CD4-positive, alpha-beta memory T cell (primary cell): ENCODE measurements around the gene TSEN54. TPM values are rescaled to one million over a fixed set of nuclear protein-coding genes. Genes with fewer than 3 reads are reported as not detected.

Experiments
- CTCF ChIA-PET: fragments of 350-600 bp; sonication (Branson Sonifier 250); formaldehyde crosslinking; loops from one replicate; lab custom pipeline; 2021; ENCODE audit warnings: inconsistent platforms; ENCODE audit not compliant: partially characterized antibody; lab: Charles Lee
- POLR2A ChIA-PET: fragments of 350-600 bp; sonication (Branson Sonifier 250); formaldehyde crosslinking; loops from one replicate; lab custom pipeline; 2021; ENCODE audit not compliant: partially characterized antibody; lab: Charles Lee
- DNase-seq, 5 donors: peaks; one replicate each; pipeline versions ENCODE4 v3.0.0 to v3.0.0-alpha.2; 2020 to 2022; ENCODE audit warnings: mixed read lengths in 1 of 5
- H3K27ac ChIP-seq: one replicate; pipeline ENCODE4 v1.7.0; 2013; ENCODE audit warnings: low read depth, low read length
- H3K27me3 ChIP-seq: 2 replicates; pipeline ENCODE4 v1.7.0; 2013; ENCODE audit warnings: mild to moderate bottlenecking, low read length, moderate library complexity; ENCODE audit not compliant: insufficient read depth
- H3K36me3 ChIP-seq: 2 replicates; pipeline ENCODE4 v1.7.0; 2013; ENCODE audit warnings: mild to moderate bottlenecking, low read length, moderate library complexity; ENCODE audit not compliant: insufficient read depth
- H3K4me1 ChIP-seq: 2 replicates; pipeline ENCODE4 v1.7.0; 2013; ENCODE audit warnings: mild to moderate bottlenecking, low read length, moderate library complexity; ENCODE audit not compliant: insufficient read depth
- H3K4me3 ChIP-seq, 2 donors: one replicate each; pipeline ENCODE4 v1.7.0; 2013; ENCODE audit warnings: low read length in 2 of 2, mild to moderate bottlenecking in 1 of 2
- H3K9me3 ChIP-seq, 2 donors: one replicate each; pipeline ENCODE4 v1.7.0; 2013; ENCODE audit warnings: low read length in 2 of 2, control low read depth in 1 of 2; ENCODE audit not compliant: control insufficient read depth in 1 of 2
- H3K27ac Mint-ChIP-seq, 7 donors: one replicate each; pipeline ENCODE4 v1.8.0; 2020 to 2021; ENCODE audit warnings: mixed read lengths in 7 of 7, mild to moderate bottlenecking in 6 of 7, inconsistent platforms in 3 of 7, moderate library complexity in 3 of 7
- H3K27me3 Mint-ChIP-seq, 2 donors: one replicate each; pipeline ENCODE4 v1.8.0; 2020 to 2021; ENCODE audit warnings: mixed read lengths in 2 of 2
- H3K36me3 Mint-ChIP-seq, 2 donors: one replicate each; pipeline ENCODE4 v1.8.0; 2020 to 2021; ENCODE audit warnings: mixed read lengths in 2 of 2, inconsistent platforms in 1 of 2, mild to moderate bottlenecking in 1 of 2
- H3K4me1 Mint-ChIP-seq, 4 donors: one replicate each; pipeline ENCODE4 v1.8.0; 2020 to 2021; ENCODE audit warnings: mixed read lengths in 4 of 4, mild to moderate bottlenecking in 1 of 4
- H3K4me3 Mint-ChIP-seq, 8 donors: one replicate each; pipeline ENCODE4 v1.8.0; 2020 to 2021; ENCODE audit warnings: mixed read lengths in 8 of 8, mild to moderate bottlenecking in 7 of 8, moderate library complexity in 6 of 8, inconsistent platforms in 3 of 8
- H3K9me3 Mint-ChIP-seq, 8 donors: one replicate each; pipeline ENCODE4 v1.8.0; 2020 to 2021; ENCODE audit warnings: mixed read lengths in 8 of 8, mild to moderate bottlenecking in 5 of 8, inconsistent platforms in 3 of 8, moderate library complexity in 1 of 8
- intact Hi-C: fragments of 100-400 bp; cut with micrococcal nuclease; formaldehyde crosslinking; loops from one replicate; pipeline ENCODE4 v1.15.1; 2023
- polyA plus RNA-seq, 2 donors: library from polyadenylated mRNA; unstranded; fragments of 300-500 nt; fragmentation: Illumina TruSeq; gene quantifications; one replicate each; pipeline ENCODE4 v1.2.3, GENCODE V29; 2021
- total RNA-seq, 2 experiments: library from RNA; stranded (reverse); gene quantifications; one replicate each; pipeline ENCODE4 v1.2.3, GENCODE V29; 2021

TSEN54 gene
- total and polyA plus RNA-seq, 4 experiments from 2014 or later, result 45.7 to 110 (median 64.8) TPM

- ChIA-PET POLR2A (interaction anchor here (0.8 to 3.8 kb wide), 9 partner anchors 8 to 235 kb away, joined by 3 to 72 read pairs (median 9); partner anchors contain the start of genes GRB2, SLC25A19, TMEM94 and TSEN54), CTCF (interaction anchor here (0.6 to 3.1 kb wide), 10 partner anchors 8 to 554 kb away, joined by 3 to 24 read pairs (median 4); partner anchors contain the start of gene TSEN54)
- H3K4me3 Mint-ChIP-seq, result peak overlapping the region; percentile 71 to 83 (median 76)
- peak overlapping the region in 1 of 2 donors; percentile 74 for H3K4me3 ChIP-seq
- peaks cover 11 to 23% (median 13%) of the 10 kb centered on the region in 4 donors for H3K4me1 Mint-ChIP-seq
- H3K9me3 ChIP-seq, result no peaks in the 10 kb centered on the region
- peak overlapping the region; percentile 26 to 75 (median 65) for H3K27ac Mint-ChIP-seq
- no peaks in the 10 kb centered on the region for H3K9me3 Mint-ChIP-seq
- H3K27me3 Mint-ChIP-seq, result no peaks in the 10 kb centered on the region
- no peak for DNase-seq
- H3K27me3 ChIP-seq, result no peaks in the 10 kb centered on the region
- peaks cover 11 to 20% of the 10 kb centered on the region in 2 donors for H3K36me3 Mint-ChIP-seq
- peaks cover 24% of the 10 kb centered on the region for H3K4me1 ChIP-seq
- H3K27ac ChIP-seq, result peak overlapping the region; percentile 56
- intact Hi-C loops, result loop anchor here (2.0 kb wide), 1 partner anchor 64 kb away; no protein-coding TSS in a partner anchor
- peaks cover 22% of the 10 kb centered on the region for H3K36me3 ChIP-seq
Observed at GRCh38 chr17:75524269-75524969, 8.1 kb downstream of the TSEN54 start.

- Histone ChIP-seq H3K4me3 (peak within 1 kb of the TSS; percentile 36 to 74), H3K36me3 (peaks cover 18% of the 10 kb centered on the region), H3K4me1 (peaks cover 24% of the 10 kb centered on the region), H3K9me3 (no peaks in the 10 kb centered on the region), H3K27ac (peak within 1 kb of the TSS; percentile 56), H3K27me3 (no peaks in the 10 kb centered on the region)
- Mint-ChIP-seq H3K4me3 (peak within 1 kb of the TSS; percentile 82 to 87 (median 84)), H3K9me3 (no peaks in the 10 kb centered on the region), H3K27me3 (no peaks in the 10 kb centered on the region), H3K36me3 (peaks cover 6 to 19% of the 10 kb centered on the region in 2 donors), H3K4me1 (peaks cover 8 to 17% (median 12%) of the 10 kb centered on the region in 4 donors), H3K27ac (peak within 1 kb of the TSS; percentile 52 to 75 (median 67))
- DNase-seq, result peak; percentile 84 to 91 (median 90)
- intact Hi-C loops, result loop anchor here (1.0 to 2.0 kb wide), 5 partner anchors 9 to 120 kb away; partner anchors contain the start of genes GRB2 and TSEN54
- CTCF ChIA-PET, result interaction anchor here (0.6 to 3.1 kb wide), 11 partner anchors 9 to 555 kb away, joined by 3 to 24 read pairs (median 4); partner anchors contain the start of gene TSEN54
- POLR2A ChIA-PET, result interaction anchor here (0.7 to 3.8 kb wide), 15 partner anchors 8 to 259 kb away, joined by 3 to 72 read pairs (median 5); partner anchors contain the start of genes GRB2, SLC25A19, TMEM94 and TSEN54
Observed at GRCh38 chr17:75524970-75525805, 8.9 kb downstream of the TSEN54 start, which contains the start of gene LLGL2. Gene LLGL2, plus strand, starts transcription at chr17:75525697. Its CDS starts 17,730 bp downstream, at chr17:75543427.

DNA sequence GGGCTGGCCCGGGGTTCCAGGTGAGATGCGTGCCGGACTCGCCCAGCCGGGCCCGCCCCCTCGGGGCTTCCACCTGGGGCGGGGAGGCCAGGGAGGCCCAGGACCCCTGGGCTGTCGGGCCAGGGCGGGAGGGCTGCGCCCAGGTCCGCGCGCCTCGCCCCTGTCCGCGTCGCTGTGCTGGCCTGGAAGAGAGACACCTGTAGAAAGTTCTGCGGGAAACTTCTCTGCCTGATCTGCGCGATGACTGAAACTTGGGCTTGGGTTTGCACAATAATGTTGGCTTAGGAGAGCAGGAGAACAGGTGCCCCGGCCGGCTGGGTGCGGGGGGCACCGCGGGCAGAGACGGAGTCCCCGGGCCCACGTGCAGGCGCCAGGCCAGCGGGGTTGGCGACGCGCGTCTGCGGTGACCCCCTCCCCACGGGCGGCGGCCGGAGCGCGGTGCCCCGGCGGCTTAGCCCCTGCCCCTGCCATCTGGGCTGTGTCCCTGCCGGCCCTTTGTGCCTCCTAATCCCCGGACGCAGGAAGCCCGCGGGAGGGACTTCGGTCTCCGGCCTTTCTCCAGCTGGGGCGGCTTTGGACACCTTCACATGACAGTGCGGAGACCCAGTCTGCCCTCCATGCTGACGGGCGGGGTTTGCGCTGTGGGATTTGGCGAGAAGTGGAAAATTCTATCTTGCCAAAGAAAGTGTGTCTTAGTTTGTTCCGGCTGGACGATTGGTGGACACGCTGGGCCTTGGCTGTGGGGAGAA lies 9.7 kb downstream of the TSEN54 start:
- H3K36me3 Mint-ChIP-seq, result peaks cover 6 to 18% of the 10 kb centered on the region in 2 donors
- Histone ChIP-seq H3K36me3 (peaks cover 17% of the 10 kb centered on the region), H3K27me3 (no peaks in the 10 kb centered on the region), H3K4me3 (peak overlapping the region; percentile 36 to 62), H3K27ac (peak overlapping the region; percentile 46), H3K4me1 (peaks cover 24% of the 10 kb centered on the region), H3K9me3 (no peaks in the 10 kb centered on the region)
- no peaks in the 10 kb centered on the region for H3K27me3 Mint-ChIP-seq
- DNase-seq, result peak in 1 of 5 donors; percentile 56
- CTCF ChIA-PET, result interaction anchor here (0.6 to 3.1 kb wide), 8 partner anchors 9 to 147 kb away, joined by 3 to 24 read pairs (median 4); partner anchors contain the start of gene TSEN54
- peak overlapping the region; percentile 82 to 87 (median 84) for H3K4me3 Mint-ChIP-seq
- peaks cover 8 to 17% (median 12%) of the 10 kb centered on the region in 4 donors for H3K4me1 Mint-ChIP-seq
- POLR2A ChIA-PET, result interaction anchor here (0.6 to 3.8 kb wide), 14 partner anchors 9 to 259 kb away, joined by 3 to 72 read pairs (median 8); partner anchors contain the start of genes GRB2, SLC25A19, TMEM94 and TSEN54
- H3K27ac Mint-ChIP-seq, result peak overlapping the region in 5 of 7 donors; percentile 47 to 74 (median 61)
- H3K9me3 Mint-ChIP-seq, result no peaks in the 10 kb centered on the region
- intact Hi-C loops, result loop anchor here (1.0 to 2.0 kb wide), 5 partner anchors 10 to 121 kb away; partner anchors contain the start of genes GRB2 and TSEN54

- Histone ChIP-seq H3K27me3 (no peaks in the 10 kb centered on the region), H3K4me3 (peak overlapping the region; percentile 36 to 62), H3K9me3 (no peaks in the 10 kb centered on the region), H3K36me3 (peaks cover 11% of the 10 kb centered on the region), H3K27ac (no peak overlapping the region), H3K4me1 (peaks cover 24% of the 10 kb centered on the region)
- CTCF ChIA-PET, result interaction anchor here (0.9 to 3.1 kb wide), 3 partner anchors 10 to 101 kb away, joined by 3 to 24 read pairs (median 3); partner anchors contain the start of gene TSEN54
- no peak for DNase-seq
- Mint-ChIP-seq H3K27me3 (no peaks in the 10 kb centered on the region), H3K4me1 (peaks cover 8 to 17% (median 12%) of the 10 kb centered on the region in 4 donors), H3K36me3 (peaks cover 6 to 15% of the 10 kb centered on the region in 2 donors), H3K9me3 (no peaks in the 10 kb centered on the region), H3K27ac (peak overlapping the region in 4 of 7 donors; percentile 47 to 74 (median 60)), H3K4me3 (peak overlapping the region; percentile 77 to 87 (median 82))
- intact Hi-C loops, result no loop called here
- POLR2A ChIA-PET, result interaction anchor here (0.5 to 3.8 kb wide), 6 partner anchors 8 to 899 kb away, joined by 3 to 72 read pairs (median 4); partner anchors contain the start of genes TMEM94 and TSEN54
Observed at GRCh38 chr17:75526555-75527270, 10.4 kb downstream of the TSEN54 start.

DNA sequence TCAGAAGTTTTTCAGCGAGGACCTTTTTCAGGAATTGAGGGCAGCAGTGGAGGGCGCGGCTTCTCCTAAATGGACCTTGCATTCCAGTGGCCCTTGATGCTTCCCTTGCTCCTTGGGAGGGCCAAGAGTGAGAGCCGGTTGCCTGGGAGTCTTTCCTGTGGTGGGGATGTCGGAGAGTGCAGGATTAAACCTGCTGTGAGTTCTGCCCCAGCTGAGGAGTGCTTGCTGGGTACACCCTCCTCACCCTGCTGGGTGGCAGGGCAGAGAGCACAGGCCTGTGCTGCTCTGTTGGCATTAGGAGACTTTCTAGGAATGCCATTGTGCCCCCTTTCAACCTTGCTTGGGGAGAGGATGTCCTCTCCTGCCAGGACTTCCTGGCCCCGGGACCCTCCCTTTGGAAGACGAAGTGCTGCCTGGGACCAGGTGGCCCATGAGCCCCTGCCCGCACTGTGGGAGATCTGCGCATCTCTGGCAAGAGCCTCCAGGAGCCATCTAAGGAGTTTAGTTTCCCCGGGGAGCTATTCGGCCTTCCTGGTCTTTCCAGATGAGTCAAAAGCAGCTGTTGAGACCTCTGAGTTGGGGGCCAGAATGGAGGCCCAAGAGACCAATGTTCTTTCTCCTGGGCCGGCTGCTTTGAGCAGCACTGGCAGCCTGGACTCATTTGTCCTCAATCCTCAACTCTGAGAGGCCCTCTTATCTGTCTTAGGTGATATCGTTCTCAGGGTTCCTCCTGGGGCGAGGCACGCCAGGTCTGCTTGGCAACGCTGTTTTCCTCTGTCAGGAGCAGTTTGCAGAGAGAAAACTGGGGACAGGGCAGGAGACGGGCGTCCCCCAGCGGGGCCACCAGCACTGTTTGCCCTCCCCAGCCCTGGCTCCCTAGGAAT lies 14.8 kb downstream of the TSEN54 start:
- Histone ChIP-seq H3K4me1 (peaks cover 34% of the 10 kb centered on the region), H3K4me3 (no peak overlapping the region), H3K9me3 (no peaks in the 10 kb centered on the region), H3K36me3 (no peaks in the 10 kb centered on the region), H3K27me3 (no peaks in the 10 kb centered on the region), H3K27ac (no peak overlapping the region)
- H3K4me1 Mint-ChIP-seq, result peaks cover 18 to 40% (median 29%) of the 10 kb centered on the region in 4 donors
- no peak overlapping the region for H3K27ac Mint-ChIP-seq
- peaks cover 0 to 9% of the 10 kb centered on the region in 2 donors for H3K36me3 Mint-ChIP-seq
- ChIA-PET CTCF (interaction anchor here (1.0 kb wide), 1 partner anchor 20 kb away, joined by 3 read pairs; no protein-coding TSS in a partner anchor), POLR2A (interaction anchor here (1.7 kb wide), 1 partner anchor 15 kb away, joined by 5 read pairs; the partner anchor contains the start of gene TSEN54)
- DNase-seq, result no peak
- no peak overlapping the region for H3K4me3 Mint-ChIP-seq
- intact Hi-C loops, result no loop called here
- H3K9me3 Mint-ChIP-seq, result no peaks in the 10 kb centered on the region
- H3K27me3 Mint-ChIP-seq, result no peaks in the 10 kb centered on the region
